Muscle of leg (tissue), 16 donors: ENCODE data around the gene SLC35D2. TPM values are rescaled to one million over a fixed set of nuclear protein-coding genes. Genes with fewer than 3 reads are reported as not detected.

Source experiments
- DNase-seq: peaks from one replicate; pipeline ENCODE4 v3.0.0; 2013
- H3K27ac ChIP-seq: one replicate; pipeline ENCODE4 v1.5.1; 2013; ENCODE audit warnings: mild to moderate bottlenecking, low read length, control low read depth
- H3K27me3 ChIP-seq: one replicate; pipeline ENCODE4 v1.6.1; 2013; ENCODE audit warnings: low read length; ENCODE audit not compliant: control insufficient read depth, insufficient read depth
- H3K36me3 ChIP-seq: one replicate; pipeline ENCODE4 v1.6.1; 2013; ENCODE audit warnings: low read length; ENCODE audit not compliant: control insufficient read depth, insufficient read depth
- H3K4me1 ChIP-seq: one replicate; pipeline ENCODE4 v1.6.1; 2013; ENCODE audit warnings: low read length; ENCODE audit not compliant: control insufficient read depth, insufficient read depth
- H3K4me3 ChIP-seq: one replicate; pipeline ENCODE4 v1.5.1; 2013; ENCODE audit warnings: low read length, control low read depth
- H3K9me3 ChIP-seq: replicated peaks from 2 replicates; pipeline ENCODE4 v1.6.1; 2013; ENCODE audit warnings: low read depth, low read length; ENCODE audit not compliant: control insufficient read depth
- WGBS: methylation state at CpG from one replicate; pipeline ENCODE4 v1.1.5; 2013; ENCODE audit warnings: missing lambda C conversion rate; ENCODE audit not compliant: insufficient coverage; 5-methylcytosine and 5-hydroxymethylcytosine counted together
- long read RNA-seq, 11 donors: transcript quantifications; one replicate each; lab custom pipeline, GENCODE V29; 2026
- polyA plus RNA-seq, 8 donors: library from polyadenylated mRNA; unstranded; fragments of 120-200 nt; gene quantifications; one replicate each; pipeline versions ENCODE4 v1.2.1 to v1.2.3, GENCODE V29; 2013; ENCODE audit warnings: inconsistent platforms in 1 of 8, low replicate concordance in 1 of 8; ENCODE audit not compliant: insufficient read length in 8 of 8, insufficient read depth in 1 of 8
- total RNA-seq: library from RNA; stranded (reverse); fragments of 120-200 nt; gene quantifications from one replicate; pipeline ENCODE4 v1.2.4, GENCODE V29; 2013

SLC35D2 gene
- 14.6 TPM for total RNA-seq
- 10 to 100 TPM; 24.0 to 27.6 (median 25.4) TPM for polyA plus RNA-seq
- long read RNA-seq, donor 1, partial matches to known transcripts = 8 of 11 reads
- long read RNA-seq, donor 1, other reads (novel, unspliced or antisense) = 0 of 11 reads
- long read RNA-seq, donor 2 = 0 reads
- long read RNA-seq, donor 3, partial matches to known transcripts = 22 of 24 reads
- long read RNA-seq, donor 3, other reads (novel, unspliced or antisense) = 0 of 24 reads
- long read RNA-seq, donor 4, partial matches to known transcripts = 0 of 3 reads
- long read RNA-seq, donor 4, other reads (novel, unspliced or antisense) = 0 of 3 reads
- long read RNA-seq, donor 5, transcript SLC35D2-201 (12 exons, 1,626 nt) = major isoform, 6 of 46 reads
- long read RNA-seq, donor 5, partial matches to known transcripts = 38 of 46 reads
- long read RNA-seq, donor 5, other reads (novel, unspliced or antisense) = 0 of 46 reads
- long read RNA-seq, donor 6, partial matches to known transcripts = 0 of 3 reads
- long read RNA-seq, donor 6, other reads (novel, unspliced or antisense) = 0 of 3 reads
- long read RNA-seq, donor 7, partial matches to known transcripts = 30 of 32 reads
- long read RNA-seq, donor 7, other reads (novel, unspliced or antisense) = 0 of 32 reads
- long read RNA-seq, donor 8, transcript SLC35D2-201 (12 exons, 1,626 nt) = major isoform, 5 of 5 reads
- long read RNA-seq, donor 8, partial matches to known transcripts = 0 of 5 reads
- long read RNA-seq, donor 8, other reads (novel, unspliced or antisense) = 0 of 5 reads
- long read RNA-seq, donor 9, partial matches to known transcripts = 19 of 21 reads
- long read RNA-seq, donor 9, other reads (novel, unspliced or antisense) = 0 of 21 reads
- long read RNA-seq, donor 10, partial matches to known transcripts = 31 of 35 reads
- long read RNA-seq, donor 10, other reads (novel, unspliced or antisense) = 0 of 35 reads
- long read RNA-seq, donor 11, partial matches to known transcripts = 0 of 4 reads
- long read RNA-seq, donor 11, other reads (novel, unspliced or antisense) = 0 of 4 reads

- Histone ChIP-seq H3K36me3 (no peaks in the 10 kb centered on the region), H3K27ac (peak within 1 kb of the TSS; percentile 80), H3K4me3 (peak within 1 kb of the TSS; percentile 66), H3K27me3 (no peaks in the 10 kb centered on the region), H3K4me1 (peaks cover 8% of the 10 kb centered on the region), H3K9me3 (no peaks in the 10 kb centered on the region)
- WGBS = under 1% methylated on average over 70 of the region's 73 CpGs
- DNase-seq = peak; percentile 76
Measured at GRCh38 chr9:96383165-96383942, at the start of gene SLC35D2. Gene SLC35D2 (minus strand): TSS chr9:96383711. CDS start chr9:96383634, 77 bp downstream.

GRCh38 chr9:96430377-96430776, 46.9 kb upstream of the SLC35D2 start:
- Histone ChIP-seq H3K27me3 (no peaks in the 10 kb centered on the region), H3K4me1 (no peaks in the 10 kb centered on the region), H3K9me3 (no peaks in the 10 kb centered on the region), H3K4me3 (no peak overlapping the region), H3K36me3 (no peaks in the 10 kb centered on the region), H3K27ac (no peak overlapping the region)
- no peak for DNase-seq
- WGBS = no CpG with 5 or more reads among the region's 2 CpGs

- no peaks in the 10 kb centered on the region for H3K4me1 ChIP-seq
- no peaks in the 10 kb centered on the region for H3K9me3 ChIP-seq
- DNase-seq = no peak
- H3K36me3 ChIP-seq = no peaks in the 10 kb centered on the region
- H3K4me3 ChIP-seq = no peak overlapping the region
- H3K27me3 ChIP-seq = no peaks in the 10 kb centered on the region
- no peak overlapping the region for H3K27ac ChIP-seq
Measured at GRCh38 chr9:96429732-96430131, 46.2 kb upstream of the SLC35D2 start.

- H3K27ac ChIP-seq = no peak overlapping the region
- no peaks in the 10 kb centered on the region for H3K9me3 ChIP-seq
- H3K4me3 ChIP-seq = no peak overlapping the region
- no peaks in the 10 kb centered on the region for H3K27me3 ChIP-seq
- H3K36me3 ChIP-seq = no peaks in the 10 kb centered on the region
- peaks cover 5% of the 10 kb centered on the region for H3K4me1 ChIP-seq
- no CpG with 5 or more reads among the region's 4 CpGs for WGBS
- DNase-seq = no peak
Measured at GRCh38 chr9:96425500-96426169, 42.1 kb upstream of the SLC35D2 start.

GRCh38 chr9:96423985-96424336, 40.5 kb upstream of the SLC35D2 start:
- Histone ChIP-seq H3K9me3 (no peaks in the 10 kb centered on the region), H3K27ac (no peak overlapping the region), H3K4me3 (no peak overlapping the region), H3K27me3 (no peaks in the 10 kb centered on the region), H3K4me1 (peaks cover 9% of the 10 kb centered on the region), H3K36me3 (no peaks in the 10 kb centered on the region)
- no CpG with 5 or more reads among the region's 6 CpGs for WGBS
- DNase-seq = no peak

GRCh38 chr9:96423322-96423984, 39.9 kb upstream of the SLC35D2 start:
- Histone ChIP-seq H3K36me3 (no peaks in the 10 kb centered on the region), H3K9me3 (no peaks in the 10 kb centered on the region), H3K27me3 (no peaks in the 10 kb centered on the region), H3K4me1 (peaks cover 9% of the 10 kb centered on the region), H3K27ac (no peak overlapping the region), H3K4me3 (no peak overlapping the region)
- no peak for DNase-seq
- WGBS = 61% methylated on average over 7 of the region's 8 CpGs

GRCh38 chr9:96420468-96421219, 37.1 kb upstream of the SLC35D2 start:
- Histone ChIP-seq H3K27me3 (no peaks in the 10 kb centered on the region), H3K4me3 (no peak overlapping the region), H3K27ac (peak overlapping the region; percentile 97), H3K36me3 (no peaks in the 10 kb centered on the region), H3K9me3 (no peaks in the 10 kb centered on the region), H3K4me1 (peaks cover 12% of the 10 kb centered on the region)
- DNase-seq = peak; percentile 55
- 39% methylated on average over 3 of the region's 6 CpGs for WGBS

- H3K9me3 ChIP-seq = no peaks in the 10 kb centered on the region
- no peaks in the 10 kb centered on the region for H3K36me3 ChIP-seq
- H3K27me3 ChIP-seq = no peaks in the 10 kb centered on the region
- no CpG with 5 or more reads among the region's 2 CpGs for WGBS
- H3K4me1 ChIP-seq = peaks cover 12% of the 10 kb centered on the region
- no peak for DNase-seq
- peak overlapping the region; percentile 97 for H3K27ac ChIP-seq
- peak overlapping the region; percentile 53 for H3K4me3 ChIP-seq
Measured at GRCh38 chr9:96419691-96419969, 36.1 kb upstream of the SLC35D2 start.
